ENCODE data around the gene ODAD2.

DNA sequence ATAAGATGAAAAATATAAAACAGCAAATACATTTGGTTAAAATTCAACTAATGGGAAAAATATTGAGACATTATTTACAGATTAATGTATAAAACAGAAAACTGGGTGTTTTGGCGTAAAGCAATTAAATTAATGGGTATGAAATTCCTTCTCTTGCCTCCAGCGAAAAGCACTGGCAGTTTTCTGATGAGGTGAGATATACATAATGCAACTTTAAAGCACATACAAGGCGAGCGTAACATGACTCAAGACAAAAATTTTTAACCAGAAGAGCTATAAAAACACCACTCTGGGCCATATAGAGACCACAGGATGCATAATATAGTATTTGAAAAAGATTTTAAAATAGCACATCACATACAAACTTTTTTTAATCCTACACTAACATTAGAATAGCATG lies 120.6 kb downstream of the ODAD2 start:
- no peak for TF ChIP-seq PKNOX1 (IDR thresholded peaks at IDR 0.05)
- TF ChIP-seq ELF4 (IDR thresholded peaks at IDR 0.05) = no peak
- no peak for TF ChIP-seq SP1 (IDR thresholded peaks at IDR 0.05)
- no peak for TF ChIP-seq FOXM1 (IDR thresholded peaks at IDR 0.05; ENCODE audit: borderline replicate concordance)
- TF ChIP-seq SUZ12 (IDR thresholded peaks at IDR 0.05) = no peak
- no peak for TF ChIP-seq FOXK2 (IDR thresholded peaks at IDR 0.05)
- no peak for TF ChIP-seq TARDBP (IDR thresholded peaks at IDR 0.05)
- TF ChIP-seq ARNT (IDR thresholded peaks at IDR 0.05) = no peak
